Right lobe of liver (tissue), 4 donors: ENCODE measurements around the gene SPATA2L.

Source experiments
- POLR2A ChIP-seq: fragments of 450-650 bp; IDR thresholded peaks from one replicate; pipeline ENCODE4 v1.6.1; 2017; ENCODE audit warnings: antibody characterized with exemption, mild to moderate bottlenecking
- TF ChIP-seq, protein P1 (sequence below), 4 donors: fragments of 200-600 bp in 3 of 4; fragments of 450-650 bp in 1 of 4; IDR thresholded peaks; one replicate each; pipeline versions ENCODE4 v1.5.1 to v1.8.0; 2016 to 2022; ENCODE audit warnings: antibody characterized with exemption in 4 of 4, mild to moderate bottlenecking in 2 of 4
- donor health status: DM: no; HTN: no; CAD: no.
- donor health status: DM: no; HTN: no; CAD: no.
- donor health status: DM: no; HTN: yes; CAD: no.

DNA sequence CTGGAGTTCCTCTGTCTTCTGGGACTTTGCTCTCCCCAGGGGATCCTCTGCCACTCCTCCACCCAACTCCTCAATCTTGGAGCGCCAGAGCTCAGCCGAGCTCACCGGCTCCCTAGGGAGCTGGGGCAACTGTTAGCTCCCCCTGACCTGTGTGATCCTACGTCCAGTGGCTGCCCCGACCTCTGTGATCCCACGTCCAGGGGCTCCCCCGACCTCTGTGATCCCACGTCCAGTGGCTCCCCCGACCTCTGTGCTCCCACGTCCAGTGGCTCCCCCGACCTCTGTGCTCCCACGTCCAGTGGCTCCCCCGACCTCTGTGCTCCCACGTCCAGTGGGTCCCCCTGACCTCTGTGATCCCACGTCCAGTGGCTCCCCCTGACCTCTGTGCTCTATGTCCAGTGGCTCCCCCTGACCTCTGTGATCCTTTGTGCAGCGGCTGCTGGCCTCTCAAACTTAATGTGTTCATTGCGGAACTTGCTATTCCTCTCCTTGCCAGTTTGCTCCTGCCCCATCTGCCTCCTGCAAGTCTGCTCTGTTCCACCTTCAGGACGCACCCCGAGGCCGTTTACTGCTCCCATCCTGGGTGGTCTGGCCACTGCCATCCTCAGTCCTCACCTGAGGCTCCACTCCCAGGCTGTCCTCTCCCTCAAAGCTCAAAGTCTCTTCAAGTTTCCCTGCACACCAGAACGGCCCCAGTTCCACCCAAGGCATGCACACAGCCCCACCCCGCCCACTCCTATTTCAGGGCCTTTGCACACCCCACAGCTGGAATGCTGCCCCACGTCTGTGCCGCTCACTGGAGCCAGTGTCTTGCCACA is 16.4 kb upstream of the SPATA2L start:
- TF ChIP-seq, protein P1, sequence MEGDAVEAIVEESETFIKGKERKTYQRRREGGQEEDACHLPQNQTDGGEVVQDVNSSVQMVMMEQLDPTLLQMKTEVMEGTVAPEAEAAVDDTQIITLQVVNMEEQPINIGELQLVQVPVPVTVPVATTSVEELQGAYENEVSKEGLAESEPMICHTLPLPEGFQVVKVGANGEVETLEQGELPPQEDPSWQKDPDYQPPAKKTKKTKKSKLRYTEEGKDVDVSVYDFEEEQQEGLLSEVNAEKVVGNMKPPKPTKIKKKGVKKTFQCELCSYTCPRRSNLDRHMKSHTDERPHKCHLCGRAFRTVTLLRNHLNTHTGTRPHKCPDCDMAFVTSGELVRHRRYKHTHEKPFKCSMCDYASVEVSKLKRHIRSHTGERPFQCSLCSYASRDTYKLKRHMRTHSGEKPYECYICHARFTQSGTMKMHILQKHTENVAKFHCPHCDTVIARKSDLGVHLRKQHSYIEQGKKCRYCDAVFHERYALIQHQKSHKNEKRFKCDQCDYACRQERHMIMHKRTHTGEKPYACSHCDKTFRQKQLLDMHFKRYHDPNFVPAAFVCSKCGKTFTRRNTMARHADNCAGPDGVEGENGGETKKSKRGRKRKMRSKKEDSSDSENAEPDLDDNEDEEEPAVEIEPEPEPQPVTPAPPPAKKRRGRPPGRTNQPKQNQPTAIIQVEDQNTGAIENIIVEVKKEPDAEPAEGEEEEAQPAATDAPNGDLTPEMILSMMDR (IDR thresholded peaks at IDR 0.05): no peak
- TF ChIP-seq POLR2A: no peak
